Inflammatory macrophage treated with lipopolysaccharide for 4 hours (primary cell): ENCODE data around the gene DUSP15.

ENCODE experiments used
- DNase-seq: peaks from one replicate; pipeline ENCODE4 v3.0.0-alpha.2; 2020

The DUSP15 gene

GRCh38 chr20:31894980-31895675 is 24.8 kb upstream of the DUSP15 start:
- peak; percentile 90 for DNase-seq

- no peak for DNase-seq
These were observed 20.3 kb upstream of the DUSP15 start for GRCh38 chr20:31890646-31891045.

GRCh38 chr20:31883829-31884228 is 13.5 kb upstream of the DUSP15 start:
- DNase-seq, result no peak

GRCh38 chr20:31881945-31882344 is 11.6 kb upstream of the DUSP15 start:
- DNase-seq, result no peak

GRCh38 chr20:31879143-31879987 is 9.0 kb upstream of the DUSP15 start:
- DNase-seq, result peak; percentile 98

- no peak for DNase-seq
These were observed 7.4 kb upstream of the DUSP15 start for GRCh38 chr20:31877684-31878083.

GRCh38 chr20:31875671-31876070 is 5.3 kb upstream of the DUSP15 start:
- DNase-seq, result no peak

- no peak for DNase-seq
These were observed 2.1 kb upstream of the DUSP15 start for GRCh38 chr20:31872406-31872805.

GRCh38 chr20:31871618-31871954 is 1.3 kb upstream of the DUSP15 start:
- no peak for DNase-seq

GRCh38 chr20:31870726-31871617 is 645 bp upstream of the DUSP15 start:
- DNase-seq, result no peak

GRCh38 chr20:31869673-31869941 is 720 bp downstream of the DUSP15 start:
- no peak for DNase-seq

- DNase-seq, result no peak
These were observed 1.3 kb downstream of the DUSP15 start for GRCh38 chr20:31868853-31869672.

GRCh38 chr20:31866221-31866620 is 4.1 kb downstream of the DUSP15 start:
- no peak for DNase-seq

GRCh38 chr20:31864521-31865400 is 5.6 kb downstream of the DUSP15 start:
- DNase-seq, result no peak

- DNase-seq, result no peak
These were observed 6.8 kb downstream of the DUSP15 start for GRCh38 chr20:31863296-31864085.

- DNase-seq, result no peak
These were observed 7.8 kb downstream of the DUSP15 start for GRCh38 chr20:31862506-31862905.

GRCh38 chr20:31862157-31862470 is 8.2 kb downstream of the DUSP15 start:
- DNase-seq, result no peak

- peak; percentile 68 for DNase-seq
These were observed 8.8 kb downstream of the DUSP15 start for GRCh38 chr20:31861385-31862156.

GRCh38 chr20:31861135-31861384 is 9.3 kb downstream of the DUSP15 start:
- no peak for DNase-seq

- no peak for DNase-seq
These were observed 9.8 kb downstream of the DUSP15 start for GRCh38 chr20:31860390-31861134.
